K562 (cell line): ENCODE data around the gene CTBP2.

ENCODE experiments used
- NFYB ChIP-seq: IDR thresholded peaks from 2 replicates; pipeline ENCODE4 v1.6.1; 2011; ENCODE audit warnings: mild to moderate bottlenecking, moderate library complexity; ENCODE audit not compliant: insufficient read length; ENCODE audit errors: extremely low read depth
- SPI1 ChIP-seq: IDR thresholded peaks from 2 replicates; pipeline ENCODE4 v1.6.1; 2011; ENCODE audit warnings: low read depth, low read length, control low read depth, borderline replicate concordance
- ZBTB49 ChIP-seq: sonication (generic); formaldehyde crosslinking; IDR thresholded peaks from 2 replicates; pipeline ENCODE4 v1.8.0; 2022; ENCODE audit warnings: missing genetic modification reagents, mild to moderate bottlenecking, borderline replicate concordance

GRCh38 chr10:125087897-125088215, 72.5 kb downstream of the CTBP2 start:
- TF ChIP-seq NFYB (no peak), SPI1 (no peak), ZBTB49 (no peak)
